C4-2B (cell line): Measurements from ENCODE around the gene TBC1D22A.

Experiments
- H3K27ac ChIP-seq: fragments of 450-650 bp; 2 replicates; pipeline ENCODE4 v1.5.1; 2017
- ZFX ChIP-seq: fragments of 450-650 bp; IDR thresholded peaks from 2 replicates; pipeline ENCODE4 v1.6.1; 2017
- TF ChIP-seq, protein P1 (sequence below): fragments of 450-650 bp; conservative IDR thresholded peaks from 2 replicates; pipeline ENCODE4 v1.5.1; 2017; ENCODE audit warnings: mild to moderate bottlenecking

TBC1D22A gene

DNA sequence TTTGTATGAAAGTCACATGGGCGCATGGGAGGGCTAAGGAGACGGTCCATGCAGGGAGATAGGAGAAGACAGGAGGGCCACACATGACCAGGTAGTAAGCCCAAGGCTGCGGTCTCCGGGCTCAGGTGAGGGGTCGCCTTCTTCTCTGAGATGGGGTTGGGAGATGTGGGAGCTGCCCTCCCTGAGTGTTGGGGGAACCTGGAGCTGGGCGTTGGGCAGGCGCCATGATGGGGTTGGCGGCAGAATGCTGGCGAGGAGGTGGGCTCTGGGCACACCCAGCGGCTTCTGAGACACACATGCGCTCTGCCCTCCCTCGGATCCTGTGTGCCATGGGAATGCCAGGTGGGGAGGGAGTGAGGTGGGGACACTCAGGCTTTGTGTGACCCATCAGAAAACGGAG, 254.8 kb downstream of the TBC1D22A start:
- no peak overlapping the region for H3K27ac ChIP-seq
- TF ChIP-seq, protein P1, sequence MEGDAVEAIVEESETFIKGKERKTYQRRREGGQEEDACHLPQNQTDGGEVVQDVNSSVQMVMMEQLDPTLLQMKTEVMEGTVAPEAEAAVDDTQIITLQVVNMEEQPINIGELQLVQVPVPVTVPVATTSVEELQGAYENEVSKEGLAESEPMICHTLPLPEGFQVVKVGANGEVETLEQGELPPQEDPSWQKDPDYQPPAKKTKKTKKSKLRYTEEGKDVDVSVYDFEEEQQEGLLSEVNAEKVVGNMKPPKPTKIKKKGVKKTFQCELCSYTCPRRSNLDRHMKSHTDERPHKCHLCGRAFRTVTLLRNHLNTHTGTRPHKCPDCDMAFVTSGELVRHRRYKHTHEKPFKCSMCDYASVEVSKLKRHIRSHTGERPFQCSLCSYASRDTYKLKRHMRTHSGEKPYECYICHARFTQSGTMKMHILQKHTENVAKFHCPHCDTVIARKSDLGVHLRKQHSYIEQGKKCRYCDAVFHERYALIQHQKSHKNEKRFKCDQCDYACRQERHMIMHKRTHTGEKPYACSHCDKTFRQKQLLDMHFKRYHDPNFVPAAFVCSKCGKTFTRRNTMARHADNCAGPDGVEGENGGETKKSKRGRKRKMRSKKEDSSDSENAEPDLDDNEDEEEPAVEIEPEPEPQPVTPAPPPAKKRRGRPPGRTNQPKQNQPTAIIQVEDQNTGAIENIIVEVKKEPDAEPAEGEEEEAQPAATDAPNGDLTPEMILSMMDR = no peak
- no peak for TF ChIP-seq ZFX

DNA sequence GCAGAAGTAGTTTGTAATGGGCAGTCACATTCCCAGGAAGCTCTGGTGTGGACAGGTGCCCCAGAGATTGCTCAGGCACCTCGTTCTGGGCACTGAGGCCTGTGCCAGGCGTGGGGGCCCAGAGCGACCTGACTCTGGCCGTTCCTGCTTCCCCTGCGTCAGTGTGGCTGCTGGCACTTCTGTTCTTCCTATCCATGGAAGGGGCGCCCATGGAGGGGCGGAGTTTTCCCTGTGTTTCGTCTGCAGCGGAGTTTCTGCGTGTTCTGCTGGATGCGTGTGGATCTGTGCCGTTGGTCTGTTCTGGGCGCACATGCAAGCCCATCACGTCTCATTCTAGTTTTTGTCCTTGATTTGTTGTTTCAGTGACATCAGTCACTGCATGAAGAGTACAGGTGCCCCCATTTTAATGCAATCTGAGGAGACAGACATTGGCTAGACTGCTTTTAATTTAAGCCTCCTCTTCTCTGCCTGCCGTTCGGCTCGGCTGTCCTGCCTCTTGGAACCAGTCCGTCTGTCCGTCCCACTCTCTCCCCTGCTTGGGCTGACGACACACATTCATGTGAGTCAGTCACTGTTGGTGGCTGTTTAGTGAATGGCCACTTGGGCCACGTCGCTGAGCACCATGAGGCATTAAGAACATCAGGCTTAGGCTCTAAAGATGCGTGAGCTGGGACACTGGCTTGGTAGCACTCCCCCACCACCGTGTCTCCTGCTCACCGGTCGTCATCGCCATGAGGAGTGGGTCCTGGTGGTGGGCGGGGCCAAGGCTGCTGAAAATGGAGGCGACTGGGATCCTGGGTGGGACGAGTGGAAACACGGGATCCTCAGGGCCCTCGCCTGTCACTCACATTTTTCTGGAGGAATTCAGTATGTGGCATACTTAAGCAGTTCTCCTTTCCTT, 255.8 kb downstream of the TBC1D22A start:
- no peak for TF ChIP-seq ZFX
- TF ChIP-seq, protein P1 = no peak
- no peak overlapping the region for H3K27ac ChIP-seq

DNA sequence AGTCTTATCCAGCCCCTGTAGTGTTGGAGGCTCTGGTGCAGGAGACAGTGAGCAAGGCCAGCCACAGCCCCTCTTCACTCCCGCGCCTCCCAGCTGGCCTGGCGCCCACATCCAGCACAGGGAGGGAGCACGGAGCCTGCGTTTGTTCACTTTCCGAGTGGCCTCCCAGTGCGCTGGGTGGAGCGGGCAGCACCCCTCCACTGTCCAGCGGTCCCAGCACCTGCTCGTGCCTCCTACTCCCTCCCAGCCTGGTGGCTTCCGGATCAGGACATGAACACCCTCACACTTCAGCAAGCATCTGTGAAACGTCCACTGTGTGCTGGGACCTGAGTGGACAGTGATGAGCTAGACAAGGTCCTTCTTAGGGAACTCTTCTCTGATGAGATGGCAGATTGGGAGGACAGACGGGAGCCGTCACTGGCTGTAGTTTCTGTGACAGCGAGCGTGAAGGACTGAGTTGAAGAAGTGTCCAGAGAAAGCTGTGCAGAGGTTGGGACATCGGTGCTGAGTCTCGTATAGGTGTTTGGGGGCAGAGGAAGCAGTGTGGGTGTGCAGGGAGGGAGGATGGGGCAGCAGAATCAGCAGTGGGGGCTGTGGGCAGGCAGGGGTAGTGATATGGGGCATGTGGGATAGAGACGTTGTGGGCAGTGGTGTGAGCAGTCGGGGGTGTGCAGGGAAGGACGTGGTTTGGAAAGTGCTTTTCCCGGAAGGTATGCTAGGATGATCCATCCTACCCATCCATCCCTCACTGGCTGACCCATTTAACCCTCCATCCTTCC, 256.8 kb downstream of the TBC1D22A start:
- TF ChIP-seq ZFX = no peak
- TF ChIP-seq, protein P1 = no peak
- no peak overlapping the region for H3K27ac ChIP-seq

DNA sequence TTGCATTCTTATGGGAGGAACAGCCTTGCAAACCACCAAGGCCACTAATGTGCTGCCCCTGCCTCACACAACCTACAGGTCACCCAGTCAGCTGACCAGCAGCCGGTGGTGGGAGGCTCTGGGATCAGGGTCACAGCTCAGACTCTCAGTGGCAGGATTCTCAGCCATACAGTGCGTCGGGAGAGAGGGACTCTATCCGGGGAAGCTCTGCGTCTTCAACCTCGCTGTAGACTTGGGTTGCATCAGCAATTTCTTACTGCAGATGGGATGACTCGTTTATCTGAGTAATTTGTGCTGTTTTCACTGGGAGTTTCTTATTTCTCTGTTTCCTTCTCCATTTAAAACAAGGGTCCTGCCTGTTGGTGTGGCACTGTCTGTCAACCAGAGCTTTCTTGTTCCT, 257.7 kb downstream of the TBC1D22A start:
- no peak overlapping the region for H3K27ac ChIP-seq
- TF ChIP-seq, protein P1 = no peak
- TF ChIP-seq ZFX = no peak

DNA sequence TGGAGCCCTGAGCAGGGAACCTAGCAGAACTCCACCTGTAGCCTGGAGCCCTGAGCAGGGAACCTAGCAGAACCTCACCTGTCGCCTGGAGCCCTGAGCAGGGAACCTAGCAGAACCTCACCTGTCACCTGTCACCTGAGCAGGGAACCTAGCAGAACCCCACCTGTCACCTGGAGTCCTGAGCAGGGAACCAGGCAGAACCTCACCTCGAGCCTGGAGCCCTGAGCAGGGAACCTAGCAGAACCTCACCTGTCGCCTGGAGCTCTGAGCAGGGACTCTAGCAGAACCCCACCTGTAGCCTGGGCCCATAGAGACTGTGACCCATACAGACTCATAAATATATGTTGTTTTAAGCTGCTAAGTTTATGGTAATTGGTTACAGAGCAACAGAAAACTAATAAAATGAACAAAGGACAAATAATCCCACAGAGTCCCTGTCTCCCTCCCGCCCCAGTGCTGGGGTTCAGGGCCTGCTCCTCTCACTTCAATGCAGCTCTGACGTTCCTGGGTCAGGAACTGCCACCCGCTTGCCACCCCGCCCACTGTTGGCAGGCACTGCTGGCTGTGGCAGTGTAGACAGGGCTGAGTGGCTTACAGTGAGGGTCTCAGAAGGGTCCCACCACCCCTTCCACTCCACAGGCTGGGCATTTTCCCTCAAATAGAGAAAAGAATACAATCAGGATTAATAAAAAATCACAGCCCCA, 259.1 kb downstream of the TBC1D22A start:
- TF ChIP-seq, protein P1 = no peak
- no peak for TF ChIP-seq ZFX
- no peak overlapping the region for H3K27ac ChIP-seq

DNA sequence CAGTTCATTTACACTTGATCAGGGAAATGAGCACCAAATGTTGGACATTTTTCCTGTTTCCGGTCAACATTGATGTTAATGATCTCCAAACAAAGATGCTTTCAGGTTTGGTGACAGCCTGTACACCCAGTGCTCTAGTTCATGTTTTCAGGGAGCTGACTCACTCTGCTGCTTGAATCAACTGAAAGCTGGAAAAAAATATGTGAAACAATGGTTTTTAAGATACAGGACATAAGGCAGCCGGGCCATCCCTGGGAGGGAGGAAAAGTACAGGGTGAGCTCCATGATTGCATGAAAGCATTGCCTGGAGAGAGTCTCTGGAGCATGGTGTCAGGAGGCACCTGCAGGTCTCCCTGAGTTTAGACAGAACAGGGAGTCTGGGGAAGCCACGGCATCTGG, 259.6 kb downstream of the TBC1D22A start:
- H3K27ac ChIP-seq = no peak overlapping the region
- TF ChIP-seq ZFX = no peak
- TF ChIP-seq, protein P1 = no peak
